ENCODE measurements around the gene CDH23.
A peak's percentile ranks its signal among the peaks of the same experiment; 100 is the strongest.

The CDH23 gene

DNA sequence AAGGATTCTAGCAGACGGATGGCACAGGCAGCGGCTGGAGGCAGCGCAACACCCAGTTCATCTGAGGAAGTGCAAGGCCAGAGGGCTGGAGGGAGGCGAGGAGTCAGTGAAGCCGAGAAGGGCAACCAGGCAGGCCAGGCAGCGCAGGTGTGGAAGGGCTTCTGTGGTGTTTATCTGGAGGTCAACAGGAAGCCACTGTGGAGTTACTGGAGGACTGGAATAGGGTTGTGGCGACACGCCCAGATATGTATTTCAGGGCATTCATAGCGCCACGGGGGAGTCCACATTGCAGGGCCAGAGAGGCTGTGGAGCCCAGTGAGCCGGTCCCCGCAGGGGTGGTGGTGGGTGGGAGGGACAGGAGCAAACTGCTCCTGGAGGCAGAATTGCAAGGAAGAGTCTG lies 150.6 kb downstream of the CDH23 start:
- DNase-seq, result no peak

DNA sequence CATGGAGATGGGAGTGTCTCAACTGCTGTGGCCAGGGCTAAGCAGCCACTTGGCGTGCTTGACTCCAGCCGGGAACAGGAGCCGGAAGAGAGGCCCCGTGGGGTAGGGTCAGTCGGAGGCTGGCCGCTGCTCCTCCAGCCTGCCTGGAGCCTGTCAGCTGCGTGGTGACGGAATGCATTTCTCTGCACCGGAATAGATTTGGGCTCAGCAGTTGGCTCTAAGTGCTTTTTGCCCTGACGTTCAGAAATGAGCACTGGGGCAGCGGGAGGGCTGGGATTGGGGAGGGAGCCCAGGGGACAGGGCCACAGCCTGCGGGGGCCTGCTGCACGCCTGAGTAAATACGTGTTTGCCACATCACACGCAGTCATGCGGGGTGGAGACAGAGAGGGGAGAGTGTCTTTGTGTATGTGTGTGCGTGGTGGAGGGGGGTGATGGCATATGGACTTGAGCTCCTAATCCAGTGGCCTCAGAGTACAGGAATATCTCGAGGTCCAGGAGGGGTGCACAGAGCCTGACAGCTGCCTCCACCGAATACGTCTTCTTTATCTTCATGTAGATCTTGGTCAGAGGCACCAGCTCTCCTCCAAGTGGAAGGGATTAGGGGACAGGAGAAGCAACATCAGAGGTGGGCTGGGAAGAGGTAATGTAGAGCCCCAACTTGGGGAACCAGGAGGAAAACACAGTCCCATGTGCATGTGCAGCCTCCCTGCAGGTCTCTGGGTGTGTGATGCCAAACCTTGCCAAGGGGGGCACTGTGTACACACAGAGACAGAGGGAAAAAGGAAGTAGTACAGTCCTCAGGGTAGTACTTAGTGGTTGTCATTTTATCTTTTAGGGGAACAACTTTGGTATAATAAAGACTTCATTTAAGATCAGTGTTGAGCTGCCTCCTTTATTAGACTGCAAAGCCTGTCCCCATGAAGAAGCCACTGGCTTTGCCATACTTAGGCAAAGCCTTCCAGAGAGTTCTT lies 151.4 kb downstream of the CDH23 start:
- no peak for DNase-seq

DNA sequence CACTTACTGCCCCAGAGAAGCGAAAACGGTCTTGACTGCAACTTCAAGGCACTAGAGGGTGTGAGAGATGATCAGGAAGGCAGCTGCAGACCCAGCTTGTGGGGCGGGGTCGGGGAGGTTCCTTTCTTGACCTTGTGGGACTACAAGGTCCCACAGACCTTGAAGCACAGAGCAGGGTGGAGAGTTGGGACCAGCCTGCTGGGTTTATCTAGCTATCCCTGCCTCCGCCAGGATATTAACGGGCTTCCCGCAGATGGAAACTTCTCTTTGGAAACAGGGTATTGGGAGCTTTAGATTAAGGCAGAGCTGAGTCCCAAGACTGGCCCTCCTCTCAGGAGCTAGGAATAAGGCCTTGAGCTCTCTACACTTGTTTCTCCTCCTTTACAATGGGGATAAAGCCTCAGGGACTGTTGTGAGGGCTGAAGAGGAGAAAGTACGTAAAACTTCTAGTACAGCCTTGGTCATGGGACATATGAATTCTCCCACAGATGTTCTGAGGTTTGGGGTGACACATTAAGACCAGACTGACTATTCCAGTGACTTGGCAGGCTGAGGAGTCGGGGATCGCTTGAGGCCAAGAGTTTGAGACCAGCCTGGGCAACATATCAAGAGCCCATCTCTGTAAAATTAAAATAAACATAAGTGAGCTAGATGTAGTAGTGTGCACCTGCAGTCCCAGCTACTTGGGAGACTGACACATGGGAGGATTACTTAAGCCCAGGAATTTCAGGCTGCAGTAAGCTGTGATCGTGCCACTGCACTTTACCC lies 153.2 kb downstream of the CDH23 start:
- no peak for DNase-seq

DNA sequence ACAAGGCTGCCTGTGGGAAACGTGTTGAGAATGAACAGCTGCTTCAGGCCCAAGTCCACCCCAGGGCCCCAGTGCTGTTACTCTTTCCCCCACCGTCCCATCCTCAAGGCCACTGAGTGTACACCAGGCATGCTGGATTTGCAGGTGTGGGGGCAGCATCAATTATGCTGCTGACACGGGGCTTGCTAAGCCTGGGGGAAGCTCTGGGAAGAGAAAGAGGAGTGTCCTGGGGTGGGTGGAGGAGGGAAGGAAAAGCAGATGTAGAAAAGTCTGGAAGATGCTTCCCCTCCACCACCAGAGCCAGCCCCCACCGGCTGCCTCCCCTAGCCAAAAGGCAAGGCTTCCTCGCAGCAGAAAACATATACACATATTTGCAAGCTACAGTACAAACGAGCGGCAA lies 153.9 kb downstream of the CDH23 start:
- no peak for DNase-seq

DNA sequence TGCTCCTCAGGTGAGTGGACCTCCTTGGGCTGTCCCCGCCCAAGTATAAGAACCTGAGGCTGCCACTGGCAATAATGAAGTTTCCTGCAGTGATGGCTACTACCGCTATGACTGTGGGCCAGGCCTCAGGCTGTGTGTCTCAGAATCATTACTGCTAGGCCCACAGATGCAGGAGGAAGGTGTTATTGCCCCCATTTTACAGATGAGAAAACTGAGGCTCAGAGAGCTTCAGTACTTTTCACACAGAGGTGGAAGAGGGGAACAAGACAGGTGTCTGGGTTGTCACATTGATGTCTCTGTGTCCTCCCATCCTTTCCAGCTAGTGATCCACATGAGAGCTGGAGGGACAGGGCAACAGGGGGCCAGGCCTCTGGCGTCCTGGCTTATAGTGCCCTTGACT lies 155.2 kb downstream of the CDH23 start:
- DNase-seq, result no peak

DNA sequence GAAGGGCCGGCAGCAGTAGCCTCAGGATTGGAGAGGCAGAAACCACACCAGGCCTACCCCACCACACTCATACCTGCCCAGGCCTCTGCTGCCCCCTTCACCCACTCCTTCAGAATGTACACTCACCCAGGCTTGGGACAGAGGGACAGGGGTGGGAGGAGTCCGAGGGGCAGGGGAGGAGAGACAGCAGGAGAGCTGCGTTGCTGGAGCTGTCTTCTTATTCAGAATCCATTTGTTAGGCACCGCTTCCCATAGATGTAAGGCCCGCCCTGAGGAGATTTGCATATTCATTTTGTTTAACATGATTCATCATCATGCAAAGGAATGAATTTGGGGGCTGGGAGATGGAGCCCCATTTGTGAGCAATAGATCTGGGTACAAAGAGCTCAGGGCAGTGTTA lies 156.7 kb downstream of the CDH23 start:
- no peak for DNase-seq

DNA sequence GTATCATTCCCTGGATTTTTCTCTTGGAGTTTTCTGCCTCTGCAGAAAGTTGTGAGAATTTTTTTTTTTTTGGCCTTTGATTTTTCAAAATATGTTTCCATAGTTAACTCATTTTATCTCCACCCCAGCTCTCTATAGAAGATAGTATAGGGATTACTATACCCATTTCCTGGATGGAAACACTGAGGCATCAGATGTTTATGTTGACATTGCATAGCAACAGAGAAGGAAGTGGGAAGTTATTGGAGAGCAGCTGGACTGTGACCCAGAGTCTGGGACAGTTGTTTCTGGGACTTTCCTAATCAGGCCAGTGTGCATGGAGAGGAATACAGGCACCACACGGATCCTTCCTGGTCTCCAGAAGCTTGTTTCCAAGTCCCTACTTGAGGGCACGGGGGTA lies 158.0 kb downstream of the CDH23 start:
- no peak for DNase-seq

DNA sequence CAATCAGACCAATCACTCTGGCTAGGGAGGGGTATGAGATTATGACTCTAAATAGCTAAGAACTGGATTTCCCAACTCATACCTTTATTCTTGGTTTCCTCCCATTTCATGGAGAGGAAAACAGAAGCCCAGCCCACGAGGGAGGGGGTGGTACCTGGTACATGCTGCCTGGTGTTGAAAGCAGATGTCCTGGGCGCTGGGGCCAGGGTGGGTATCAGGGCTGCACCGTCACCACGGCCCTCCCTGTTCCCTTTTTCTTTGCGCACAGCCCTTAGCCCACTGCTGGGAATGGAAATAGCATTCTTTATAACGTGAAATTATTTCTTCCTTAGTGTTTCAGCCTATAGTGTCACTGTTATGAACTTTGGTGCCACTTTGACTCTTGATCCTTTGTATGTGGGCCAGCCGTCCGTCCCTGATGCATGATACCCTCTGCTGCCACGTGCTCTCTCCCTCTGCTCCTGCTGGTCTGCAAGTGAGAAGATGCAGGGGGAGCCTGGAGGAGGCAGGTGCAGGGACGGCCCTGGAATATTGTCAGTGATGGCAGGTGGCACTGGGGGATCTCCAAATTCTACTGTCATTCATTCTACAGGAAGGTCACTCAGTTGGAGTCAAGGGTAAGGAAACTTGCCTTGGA lies 158.5 kb downstream of the CDH23 start:
- DNase-seq, result no peak

DNA sequence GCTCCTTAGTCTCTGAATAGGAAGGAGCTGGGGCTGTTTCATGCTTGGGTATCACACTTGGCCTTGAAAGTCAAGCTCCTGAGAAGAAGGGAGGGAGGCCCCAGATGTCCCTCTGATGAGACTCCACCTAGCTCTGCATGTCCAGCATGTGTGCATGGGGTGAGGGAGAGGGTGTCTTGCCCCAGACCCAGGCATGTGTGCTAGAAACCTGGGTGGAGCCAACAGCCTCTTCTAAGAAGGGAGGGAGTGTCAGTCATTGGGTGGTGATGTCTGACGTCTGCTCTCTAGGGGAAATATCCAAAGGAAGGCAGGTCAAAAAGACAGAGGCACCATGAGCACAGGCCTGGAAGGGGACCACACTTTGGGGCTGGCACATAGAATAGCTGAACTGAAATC lies 159.0 kb downstream of the CDH23 start:
- no peak for DNase-seq

DNA sequence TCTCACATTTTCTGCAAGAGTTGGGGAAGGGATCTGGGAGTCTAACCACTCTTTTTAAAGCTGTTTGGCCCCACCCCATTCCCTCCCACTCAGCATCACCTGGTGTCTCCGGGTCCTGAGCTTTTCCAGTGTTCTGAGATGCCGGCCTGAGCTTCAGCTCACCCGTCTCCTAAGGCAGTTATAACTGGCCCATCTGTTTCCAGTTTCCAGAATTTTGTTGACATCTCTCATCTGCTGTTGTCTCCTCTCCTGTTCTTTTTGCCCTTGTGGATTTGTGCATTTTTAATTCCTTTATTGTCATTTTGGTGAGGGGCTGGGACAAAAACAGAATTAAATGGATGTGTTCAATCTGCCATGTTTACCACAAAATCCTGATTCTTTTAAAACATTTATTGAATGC lies 162.3 kb downstream of the CDH23 start:
- DNase-seq, result no peak

DNA sequence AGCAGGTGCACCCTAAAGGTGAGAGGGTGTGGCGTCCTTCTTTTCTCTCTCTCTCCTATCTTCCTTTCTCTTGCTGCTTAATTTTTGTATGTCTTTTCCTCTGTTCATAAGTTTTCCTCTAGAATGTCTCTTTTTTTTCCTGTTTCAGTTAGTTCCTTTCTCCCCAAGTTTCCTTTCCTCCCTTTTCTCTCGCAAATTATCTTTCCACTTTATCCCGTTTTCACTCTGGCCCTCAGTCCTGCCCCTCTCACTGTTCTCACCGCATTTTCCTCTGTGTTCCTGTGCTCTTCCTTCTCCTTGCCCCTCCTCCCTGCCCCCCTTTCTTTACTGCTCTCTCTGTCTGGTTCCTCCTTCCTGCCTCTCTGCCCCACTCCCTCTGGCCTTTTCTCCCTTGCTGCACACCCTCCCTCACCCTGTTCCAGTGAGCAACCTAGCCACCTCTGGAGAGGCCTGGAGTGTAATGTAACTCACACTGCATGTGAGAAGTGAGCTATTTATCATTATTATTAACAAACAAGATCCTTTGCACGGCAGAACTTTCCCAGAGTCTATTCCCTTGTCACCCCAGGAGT lies 164.4 kb downstream of the CDH23 start:
- DNase-seq, result no peak

DNA sequence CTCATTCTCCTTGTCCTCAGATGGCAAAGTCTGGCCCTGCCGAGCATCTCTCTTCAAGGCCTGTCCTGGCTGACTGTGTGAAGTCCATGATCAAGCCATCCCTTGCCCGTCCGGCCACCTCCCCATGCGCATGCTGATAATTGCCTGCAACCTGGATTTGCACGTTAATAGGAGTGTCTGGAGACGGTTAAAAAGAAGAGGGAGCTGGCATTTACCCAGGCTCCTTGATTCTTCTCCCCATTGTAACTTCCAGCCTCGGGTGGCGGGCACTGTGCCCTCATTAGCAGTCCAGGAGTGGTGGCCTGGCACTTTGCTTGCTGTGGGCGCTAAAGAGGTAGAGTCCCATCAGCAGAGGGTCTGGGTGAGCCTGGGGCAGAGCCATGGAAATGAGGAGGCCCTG lies 165.5 kb downstream of the CDH23 start:
- DNase-seq, result no peak

DNA sequence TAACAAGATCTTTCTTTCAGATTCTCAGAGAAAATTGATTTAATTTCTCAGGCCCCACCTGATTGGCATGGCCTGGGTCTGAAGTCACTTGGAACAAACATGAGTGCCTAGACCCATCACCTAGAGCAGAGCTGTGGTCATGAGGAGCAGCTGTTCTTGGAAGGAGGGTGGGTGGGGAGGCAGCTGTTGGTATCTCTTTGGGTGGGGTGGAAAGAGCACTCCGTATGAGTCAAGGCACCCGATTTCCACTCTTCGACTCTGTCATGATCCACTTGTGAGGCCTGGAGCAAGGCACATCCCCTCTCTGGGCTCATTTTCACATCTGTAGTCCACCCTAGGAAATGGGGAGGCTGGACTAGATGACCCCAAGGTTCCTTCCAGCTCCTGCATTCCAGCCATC lies 166.2 kb downstream of the CDH23 start:
- no peak for DNase-seq

DNA sequence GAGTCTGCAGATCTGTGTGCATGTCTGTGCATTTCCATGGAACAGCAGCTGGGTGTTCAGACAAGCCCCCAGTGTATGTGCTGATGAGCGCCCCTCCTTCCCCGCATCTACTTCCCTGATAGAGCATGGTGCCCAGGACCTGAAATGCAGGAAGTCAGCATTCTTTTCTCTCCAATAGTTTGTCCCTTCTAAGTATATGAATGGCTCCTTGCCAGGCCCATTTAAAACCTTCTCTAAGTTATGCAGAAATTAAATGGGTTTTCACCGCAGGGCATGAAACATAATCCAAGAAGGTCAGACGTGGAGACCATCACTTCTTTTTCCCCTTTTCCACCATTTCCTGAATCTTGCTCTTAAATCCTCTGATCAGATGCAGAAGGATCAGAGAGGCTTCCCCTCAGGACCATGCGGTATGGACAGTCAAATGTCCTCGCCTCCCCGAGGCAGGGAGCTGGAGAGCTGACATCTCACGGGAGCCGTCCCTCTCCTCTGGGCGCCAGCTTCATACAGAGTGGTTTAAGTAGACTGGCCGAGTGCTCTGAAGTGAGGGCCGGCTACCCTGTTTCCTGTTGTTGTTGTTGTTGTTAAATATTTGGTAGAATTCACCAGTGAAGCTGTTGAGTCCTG lies 167.6 kb downstream of the CDH23 start:
- DNase-seq, result no peak

DNA sequence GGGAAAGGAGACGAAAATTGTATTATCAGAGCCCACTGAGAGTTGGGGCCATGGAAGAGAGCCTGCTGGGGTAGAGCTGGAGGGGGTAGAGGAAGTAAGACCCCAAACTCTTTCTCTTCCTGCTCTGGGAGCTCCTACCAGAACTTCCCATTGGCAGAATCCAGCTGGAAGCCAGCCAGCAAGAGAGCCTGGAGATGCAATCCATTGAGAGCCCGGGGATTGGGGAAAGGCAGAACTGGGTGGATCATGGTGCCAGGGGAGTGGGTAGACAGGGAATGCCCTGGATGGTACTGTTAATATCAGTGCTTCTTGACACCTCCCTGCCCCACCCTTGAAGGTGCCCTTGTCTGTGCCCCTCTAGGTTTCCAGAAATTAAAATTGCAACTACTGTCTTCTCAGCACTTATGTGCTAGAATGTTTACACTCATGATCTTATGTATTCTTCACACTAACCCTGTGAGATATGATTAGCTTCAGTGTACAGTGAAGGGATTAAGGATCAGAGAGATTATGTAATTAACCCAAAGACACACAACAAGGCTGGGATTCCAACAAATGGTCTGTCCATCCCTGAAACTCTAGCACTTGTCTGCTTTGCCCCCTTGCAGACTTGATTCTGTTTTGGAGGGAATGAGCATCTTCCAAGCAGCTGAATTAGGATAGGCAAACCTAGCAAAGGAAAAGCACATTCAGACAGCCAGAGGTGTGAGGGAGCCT lies 168.7 kb downstream of the CDH23 start:
- DNase-seq, result no peak

DNA sequence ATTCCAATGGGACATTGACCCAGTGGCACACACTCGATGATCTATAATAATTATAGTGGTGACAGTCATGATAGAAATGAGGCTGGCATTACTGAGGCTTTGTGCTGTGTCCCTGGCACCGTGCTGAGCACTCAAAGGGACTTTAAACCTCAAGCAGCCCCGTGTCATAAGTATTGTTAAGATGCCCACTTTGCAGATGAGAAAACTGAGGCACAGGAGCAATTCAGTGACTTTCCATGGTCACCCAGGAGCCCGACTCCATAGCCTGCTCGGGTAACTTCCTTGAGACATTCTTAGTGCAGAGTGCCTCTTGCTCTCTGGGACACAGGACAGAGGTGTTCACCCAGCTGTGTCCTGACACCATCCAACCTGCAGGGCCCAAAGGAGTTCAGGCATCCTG lies 170.3 kb downstream of the CDH23 start:
- no peak for DNase-seq

DNA sequence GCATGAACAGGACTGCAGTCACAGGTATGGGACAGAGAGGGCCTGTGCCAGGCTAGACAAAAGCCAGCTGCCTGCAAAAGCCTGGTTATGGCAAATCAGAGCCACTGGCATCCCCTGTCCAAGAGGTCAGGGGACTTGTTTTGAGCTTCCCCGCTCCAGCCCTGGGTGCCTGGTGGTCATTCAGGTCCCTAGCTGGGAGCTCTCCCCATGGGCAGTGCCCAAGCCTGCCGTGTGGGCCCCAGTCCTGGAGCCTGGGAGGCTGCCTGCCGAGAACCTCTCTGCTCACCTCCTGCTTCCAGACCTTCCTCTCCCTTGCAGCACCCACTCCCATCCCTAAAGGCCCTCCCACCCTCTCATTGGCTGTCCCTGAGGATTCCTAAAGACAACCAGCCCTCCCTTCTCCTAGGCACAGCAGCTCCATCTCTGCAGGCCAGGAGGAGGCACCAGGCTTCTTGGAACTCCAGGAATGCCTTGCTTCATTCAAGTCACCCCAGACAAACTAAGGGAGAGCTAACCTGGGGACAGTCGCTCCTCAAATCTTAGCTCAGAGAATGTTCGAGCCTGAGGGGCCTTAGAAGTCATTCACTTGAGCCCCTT lies 172.3 kb downstream of the CDH23 start:
- DNase-seq, result no peak

DNA sequence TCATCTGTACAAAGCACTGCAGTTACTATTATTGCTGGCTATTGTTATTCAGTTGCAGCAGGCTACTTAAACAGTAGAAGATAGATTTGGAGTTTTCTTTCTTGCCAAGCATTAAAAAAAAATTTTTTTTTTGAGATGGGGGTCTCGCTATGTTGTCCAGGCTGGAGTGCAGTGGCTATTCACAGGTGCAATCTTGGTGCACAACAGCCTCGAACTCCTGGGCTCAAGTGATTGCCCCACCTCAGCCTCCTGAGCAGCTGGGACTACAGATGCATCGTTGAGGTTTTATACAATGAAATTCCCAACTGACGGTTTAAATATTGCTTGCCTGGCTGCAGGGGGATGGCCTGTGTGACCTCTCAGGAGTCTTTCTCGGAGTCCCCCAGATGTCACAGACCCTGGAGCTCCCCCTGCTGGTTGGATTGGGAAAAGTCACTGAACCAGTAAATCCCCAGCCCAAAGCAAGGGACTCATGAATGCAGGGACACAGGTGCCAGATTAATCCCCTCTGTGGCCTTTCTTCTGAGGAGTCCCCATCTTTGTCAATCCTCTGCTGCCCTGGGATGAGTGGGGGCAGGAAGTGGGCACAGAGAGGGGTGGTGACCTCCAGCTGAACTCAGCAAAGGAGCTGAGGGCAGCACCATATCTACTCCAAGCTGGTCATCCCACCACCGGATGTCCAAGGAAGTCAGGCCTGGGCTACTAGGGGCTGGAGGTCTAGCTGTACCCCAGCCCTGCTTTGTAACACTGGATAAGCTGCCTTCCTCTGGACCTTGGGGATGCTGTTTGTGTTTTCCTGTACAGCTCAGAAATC lies 173.3 kb downstream of the CDH23 start:
- peak; percentile 54 for DNase-seq

DNA sequence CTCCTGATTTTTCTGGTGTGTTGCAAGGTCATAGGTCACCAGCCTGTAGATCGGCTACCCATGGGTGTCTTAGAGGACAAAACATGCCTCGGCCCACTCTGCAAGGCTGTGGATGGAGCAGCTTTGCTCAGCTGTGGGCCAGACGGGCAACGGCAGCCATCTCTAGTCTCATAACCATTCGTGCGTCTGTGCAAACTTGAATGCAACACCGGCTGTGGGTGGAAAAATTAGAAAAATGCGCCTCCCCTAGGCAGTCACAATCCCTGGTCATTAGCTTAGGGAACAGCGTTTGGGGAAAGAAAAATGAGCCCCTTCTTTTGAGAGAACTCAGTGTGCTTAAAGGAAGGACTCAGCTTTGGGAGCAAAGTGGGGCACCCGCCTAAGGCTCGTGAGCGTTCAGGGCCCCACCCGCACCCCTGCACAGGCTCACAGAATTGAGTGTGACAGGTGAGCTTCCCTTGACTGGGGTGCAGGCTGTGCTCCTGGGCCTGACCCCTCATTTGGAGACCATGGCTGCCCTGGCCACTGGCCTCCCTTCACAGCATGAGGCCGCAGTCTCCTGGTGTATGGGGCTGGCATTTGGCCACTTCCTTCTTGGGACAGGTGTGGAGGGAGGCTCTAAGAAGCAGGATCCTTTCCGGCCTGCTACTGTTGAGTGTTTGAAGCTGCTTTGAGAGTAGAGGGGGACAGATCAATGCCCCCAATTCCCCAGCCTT lies 174.9 kb downstream of the CDH23 start:
- no peak for DNase-seq

DNA sequence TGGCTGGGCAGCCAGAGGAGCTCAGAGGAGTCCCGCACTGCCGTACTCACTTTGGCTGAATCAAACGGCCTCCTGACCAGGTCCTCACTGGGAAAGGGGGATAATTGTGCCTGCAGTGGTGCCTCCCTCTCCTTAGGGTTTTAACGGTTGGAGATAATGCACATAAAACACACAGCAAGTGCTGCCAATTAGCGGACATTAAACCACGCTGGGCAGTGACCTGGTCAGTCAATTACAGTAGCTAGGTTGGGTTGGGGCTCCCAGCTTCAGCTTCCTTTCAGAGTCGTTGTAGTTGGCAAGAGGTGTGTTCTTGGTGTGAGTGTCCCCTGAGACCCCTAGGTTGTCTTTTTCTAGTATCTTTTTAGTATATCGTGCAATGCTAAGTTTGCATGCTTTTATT lies 176.2 kb downstream of the CDH23 start:
- DNase-seq, result no peak

All from activated effector memory CD4-positive, alpha-beta T cell treated with Interleukin-2 at 50 U/mL for 16 hours (primary cell).